ENCODE results near the gene ATPAF2.

- TF ChIP-seq, protein P1, sequence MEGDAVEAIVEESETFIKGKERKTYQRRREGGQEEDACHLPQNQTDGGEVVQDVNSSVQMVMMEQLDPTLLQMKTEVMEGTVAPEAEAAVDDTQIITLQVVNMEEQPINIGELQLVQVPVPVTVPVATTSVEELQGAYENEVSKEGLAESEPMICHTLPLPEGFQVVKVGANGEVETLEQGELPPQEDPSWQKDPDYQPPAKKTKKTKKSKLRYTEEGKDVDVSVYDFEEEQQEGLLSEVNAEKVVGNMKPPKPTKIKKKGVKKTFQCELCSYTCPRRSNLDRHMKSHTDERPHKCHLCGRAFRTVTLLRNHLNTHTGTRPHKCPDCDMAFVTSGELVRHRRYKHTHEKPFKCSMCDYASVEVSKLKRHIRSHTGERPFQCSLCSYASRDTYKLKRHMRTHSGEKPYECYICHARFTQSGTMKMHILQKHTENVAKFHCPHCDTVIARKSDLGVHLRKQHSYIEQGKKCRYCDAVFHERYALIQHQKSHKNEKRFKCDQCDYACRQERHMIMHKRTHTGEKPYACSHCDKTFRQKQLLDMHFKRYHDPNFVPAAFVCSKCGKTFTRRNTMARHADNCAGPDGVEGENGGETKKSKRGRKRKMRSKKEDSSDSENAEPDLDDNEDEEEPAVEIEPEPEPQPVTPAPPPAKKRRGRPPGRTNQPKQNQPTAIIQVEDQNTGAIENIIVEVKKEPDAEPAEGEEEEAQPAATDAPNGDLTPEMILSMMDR (conservative IDR thresholded peaks at IDR 0.05 in 1 of 2, IDR thresholded peaks at IDR 0.05 in 1 of 2; ENCODE audit: extremely low read depth in 1 of 2, insufficient read depth in 1 of 2, low read depth in 1 of 2, low read length in 2 of 2), result peak; percentile 40 to 46
- no peak for TF ChIP-seq EZH2 (IDR thresholded peaks at IDR 0.05; ENCODE audit: borderline replicate concordance, low read length)
Measured at GRCh38 chr17:18004884-18005305, 34.1 kb downstream of the ATPAF2 start.
